IPS-20b (cell line): ENCODE data around the gene DUSP8.

Source experiments
- H3K27ac ChIP-seq: one replicate; pipeline ENCODE4 v1.5.1; 2013; ENCODE audit warnings: low read length
- H3K27me3 ChIP-seq: 2 replicates; pipeline ENCODE4 v1.6.1; 2013; ENCODE audit warnings: mild to moderate bottlenecking, low read length, inconsistent platforms; ENCODE audit not compliant: insufficient read depth
- H3K36me3 ChIP-seq: 2 replicates; pipeline ENCODE4 v1.6.1; 2013; ENCODE audit warnings: low read depth, mild to moderate bottlenecking, inconsistent platforms, low read length, moderate library complexity; ENCODE audit not compliant: insufficient read depth
- H3K4me1 ChIP-seq: 2 replicates; pipeline ENCODE4 v1.6.1; 2013; ENCODE audit warnings: mild to moderate bottlenecking, control low read depth, inconsistent platforms, low read length, moderate library complexity; ENCODE audit not compliant: insufficient read depth
- H3K4me3 ChIP-seq: 2 replicates; pipeline ENCODE4 v1.5.1; 2013; ENCODE audit warnings: mild to moderate bottlenecking, low read length, inconsistent platforms
- H3K9ac ChIP-seq: 2 replicates; pipeline ENCODE4 v1.6.1; 2013; ENCODE audit warnings: low read depth, mild to moderate bottlenecking, inconsistent platforms, low read length, moderate library complexity
- H3K9me3 ChIP-seq: 2 replicates; pipeline ENCODE4 v1.6.1; 2013; ENCODE audit warnings: mild to moderate bottlenecking, low read depth, low read length, inconsistent platforms; ENCODE audit not compliant: insufficient read depth

DUSP8 gene

GRCh38 chr11:1570001-1570453, 2.0 kb downstream of the DUSP8 start:
- Histone ChIP-seq H3K4me3 (no peak overlapping the region), H3K36me3 (no peaks in the 10 kb centered on the region), H3K9ac (no peak overlapping the region), H3K27ac (no peak overlapping the region), H3K9me3 (no peaks in the 10 kb centered on the region), H3K4me1 (peaks cover 9% of the 10 kb centered on the region), H3K27me3 (peaks cover 61% of the 10 kb centered on the region)

DNA sequence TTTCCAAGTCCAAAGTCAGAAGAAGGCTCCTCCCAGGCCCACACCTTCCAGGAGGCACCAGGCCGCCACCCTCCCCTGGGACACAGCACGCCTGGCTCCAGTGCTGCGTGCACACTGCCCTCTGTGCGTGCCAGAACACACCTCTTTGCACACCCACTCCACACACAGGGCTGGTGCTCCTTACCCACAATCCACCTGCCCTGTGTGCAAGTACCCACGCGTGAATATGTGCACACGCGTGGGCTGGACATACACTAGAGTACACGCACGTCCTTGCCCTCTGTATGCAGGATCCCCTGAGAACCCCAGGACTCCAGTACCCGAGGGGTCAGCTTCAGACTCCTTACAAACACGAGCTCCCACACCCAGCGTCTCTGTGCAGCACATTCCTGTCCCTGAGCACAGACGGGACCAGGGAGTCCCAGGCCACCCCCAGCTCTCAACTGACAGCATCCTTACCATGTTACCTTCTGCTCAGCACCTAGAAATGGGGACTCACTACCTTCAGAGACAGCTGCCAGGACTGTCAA, 2.8 kb downstream of the DUSP8 start:
- Histone ChIP-seq H3K4me1 (peaks cover 14% of the 10 kb centered on the region), H3K27me3 (peaks cover 61% of the 10 kb centered on the region), H3K4me3 (no peak overlapping the region), H3K27ac (no peak overlapping the region), H3K9ac (no peak overlapping the region), H3K36me3 (no peaks in the 10 kb centered on the region), H3K9me3 (no peaks in the 10 kb centered on the region)

- Histone ChIP-seq H3K36me3 (no peaks in the 10 kb centered on the region), H3K9me3 (no peaks in the 10 kb centered on the region), H3K4me3 (no peak overlapping the region), H3K27me3 (peaks cover 52% of the 10 kb centered on the region), H3K4me1 (peaks cover 14% of the 10 kb centered on the region), H3K27ac (no peak overlapping the region), H3K9ac (no peak overlapping the region)
Observed at GRCh38 chr11:1568441-1568911, 3.6 kb downstream of the DUSP8 start.

- Histone ChIP-seq H3K9me3 (no peaks in the 10 kb centered on the region), H3K27me3 (peaks cover 45% of the 10 kb centered on the region), H3K9ac (no peak overlapping the region), H3K4me1 (peaks cover 14% of the 10 kb centered on the region), H3K36me3 (no peaks in the 10 kb centered on the region), H3K4me3 (no peak overlapping the region), H3K27ac (no peak overlapping the region)
Observed at GRCh38 chr11:1567721-1568100, 4.4 kb downstream of the DUSP8 start.

GRCh38 chr11:1567052-1567720, 4.9 kb downstream of the DUSP8 start:
- H3K4me3 ChIP-seq = no peak overlapping the region
- no peak overlapping the region for H3K27ac ChIP-seq
- H3K9ac ChIP-seq = no peak overlapping the region
- peaks cover 40% of the 10 kb centered on the region for H3K27me3 ChIP-seq
- no peaks in the 10 kb centered on the region for H3K36me3 ChIP-seq
- no peaks in the 10 kb centered on the region for H3K9me3 ChIP-seq
- peaks cover 14% of the 10 kb centered on the region for H3K4me1 ChIP-seq

DNA sequence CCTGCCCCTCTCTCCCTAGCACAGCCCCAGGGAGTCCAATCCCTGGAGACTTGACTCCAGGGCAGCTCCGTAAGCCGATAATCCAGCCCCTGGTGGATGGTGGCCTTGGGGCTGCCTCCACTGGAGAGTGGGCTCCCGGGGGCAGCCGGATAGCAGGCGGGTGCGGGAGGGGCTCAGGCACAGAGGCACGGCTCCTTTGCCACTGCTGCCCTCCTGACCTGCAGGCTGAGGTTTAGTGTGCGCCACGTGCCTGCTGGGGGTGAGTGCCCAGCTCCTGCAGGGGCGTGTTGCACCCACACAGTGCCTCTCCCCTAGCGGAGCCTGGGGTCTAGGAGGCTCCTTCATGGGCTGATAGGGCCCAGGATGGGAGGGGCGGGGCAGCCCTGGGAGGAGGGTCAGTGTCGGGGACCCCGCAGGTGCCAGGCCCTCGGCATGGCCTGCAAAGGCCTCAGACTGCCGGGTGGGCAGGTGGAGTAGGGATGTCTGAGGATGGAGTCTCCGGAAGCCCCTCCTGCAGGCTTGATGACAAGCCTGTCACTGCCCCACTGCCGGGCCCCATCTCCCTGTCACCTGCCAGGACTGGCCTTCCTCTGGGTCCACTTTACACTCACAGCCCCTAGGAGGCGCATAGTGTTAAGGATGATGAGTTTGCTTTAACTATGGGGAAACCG, 5.6 kb downstream of the DUSP8 start:
- Histone ChIP-seq H3K27me3 (peaks cover 39% of the 10 kb centered on the region), H3K4me3 (no peak overlapping the region), H3K4me1 (peaks cover 14% of the 10 kb centered on the region), H3K27ac (no peak overlapping the region), H3K36me3 (no peaks in the 10 kb centered on the region), H3K9me3 (no peaks in the 10 kb centered on the region), H3K9ac (no peak overlapping the region)

GRCh38 chr11:1565904-1566247, 6.2 kb downstream of the DUSP8 start:
- Histone ChIP-seq H3K27ac (no peak overlapping the region), H3K9me3 (no peaks in the 10 kb centered on the region), H3K4me3 (no peak overlapping the region), H3K9ac (no peak overlapping the region), H3K4me1 (peaks cover 14% of the 10 kb centered on the region), H3K27me3 (peaks cover 33% of the 10 kb centered on the region), H3K36me3 (no peaks in the 10 kb centered on the region)

- Histone ChIP-seq H3K27ac (no peak overlapping the region), H3K9me3 (no peaks in the 10 kb centered on the region), H3K9ac (no peak overlapping the region), H3K4me1 (peaks cover 14% of the 10 kb centered on the region), H3K27me3 (peaks cover 27% of the 10 kb centered on the region), H3K4me3 (no peak overlapping the region), H3K36me3 (no peaks in the 10 kb centered on the region)
Observed at GRCh38 chr11:1565173-1565903, 6.7 kb downstream of the DUSP8 start.

GRCh38 chr11:1564535-1565172, 7.4 kb downstream of the DUSP8 start:
- H3K9ac ChIP-seq = no peak overlapping the region; the same call in 1 of the 2 replicates
- no peaks in the 10 kb centered on the region for H3K36me3 ChIP-seq
- H3K27me3 ChIP-seq = peaks cover 25% of the 10 kb centered on the region
- H3K9me3 ChIP-seq = no peaks in the 10 kb centered on the region
- H3K27ac ChIP-seq = no peak overlapping the region
- H3K4me1 ChIP-seq = peaks cover 14% of the 10 kb centered on the region
- peak overlapping the region; percentile 26; the same call in 1 of the 2 replicates for H3K4me3 ChIP-seq

GRCh38 chr11:1563697-1564534, 8.2 kb downstream of the DUSP8 start:
- H3K27me3 ChIP-seq = peaks cover 23% of the 10 kb centered on the region
- H3K27ac ChIP-seq = no peak overlapping the region
- peaks cover 11% of the 10 kb centered on the region for H3K4me1 ChIP-seq
- peak overlapping the region; percentile 26; the same call in 1 of the 2 replicates for H3K4me3 ChIP-seq
- H3K9ac ChIP-seq = peak overlapping the region; percentile 48; the same call in 1 of the 2 replicates
- no peaks in the 10 kb centered on the region for H3K9me3 ChIP-seq
- no peaks in the 10 kb centered on the region for H3K36me3 ChIP-seq
